ENCODE measurements around the gene ERICH4. TPM values are rescaled to one million over a fixed set of nuclear protein-coding genes. Genes with fewer than 3 reads are reported as not detected.

Gene ERICH4
- total RNA-seq, 4 donors from 2014 or later, result not detected

DNA sequence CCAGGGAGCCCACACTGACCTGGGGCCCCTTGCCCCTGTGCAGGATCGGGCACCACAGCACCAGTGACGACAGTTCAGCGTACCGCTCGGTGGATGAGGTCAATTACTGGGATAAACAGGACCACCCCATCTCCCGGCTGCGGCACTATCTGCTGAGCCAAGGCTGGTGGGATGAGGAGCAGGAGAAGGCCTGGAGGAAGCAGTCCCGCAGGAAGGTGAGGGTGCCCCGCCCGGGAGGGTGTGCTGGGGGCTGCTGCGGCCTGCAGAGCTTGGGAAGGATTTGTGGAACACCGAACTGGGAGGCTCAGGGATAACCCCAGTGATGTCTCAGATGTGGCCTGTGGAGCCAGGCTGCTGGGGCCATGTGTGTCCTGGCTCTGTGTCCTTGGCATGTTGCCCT lies 20.0 kb upstream of the ERICH4 start:
- H3K27ac ChIP-seq (replicated peaks in 1 of 4), result no peak overlapping the region
- H3K36me3 ChIP-seq, result peaks cover 47 to 84% (median 80%) of the 10 kb centered on the region in 4 donors
- no peaks in the 10 kb centered on the region for H3K9me3 ChIP-seq
- peaks cover 32 to 44% (median 33%) of the 10 kb centered on the region in 4 donors for H3K4me1 ChIP-seq
- no peak overlapping the region for H3K4me3 ChIP-seq
- TF ChIP-seq POLR2A (IDR thresholded peaks at IDR 0.05; ENCODE audit: low read depth) (no peak), POLR2AphosphoS5 (IDR thresholded peaks at IDR 0.05) (no peak), EP300 (IDR thresholded peaks at IDR 0.05) (no peak)
- TF ChIP-seq, protein P1, sequence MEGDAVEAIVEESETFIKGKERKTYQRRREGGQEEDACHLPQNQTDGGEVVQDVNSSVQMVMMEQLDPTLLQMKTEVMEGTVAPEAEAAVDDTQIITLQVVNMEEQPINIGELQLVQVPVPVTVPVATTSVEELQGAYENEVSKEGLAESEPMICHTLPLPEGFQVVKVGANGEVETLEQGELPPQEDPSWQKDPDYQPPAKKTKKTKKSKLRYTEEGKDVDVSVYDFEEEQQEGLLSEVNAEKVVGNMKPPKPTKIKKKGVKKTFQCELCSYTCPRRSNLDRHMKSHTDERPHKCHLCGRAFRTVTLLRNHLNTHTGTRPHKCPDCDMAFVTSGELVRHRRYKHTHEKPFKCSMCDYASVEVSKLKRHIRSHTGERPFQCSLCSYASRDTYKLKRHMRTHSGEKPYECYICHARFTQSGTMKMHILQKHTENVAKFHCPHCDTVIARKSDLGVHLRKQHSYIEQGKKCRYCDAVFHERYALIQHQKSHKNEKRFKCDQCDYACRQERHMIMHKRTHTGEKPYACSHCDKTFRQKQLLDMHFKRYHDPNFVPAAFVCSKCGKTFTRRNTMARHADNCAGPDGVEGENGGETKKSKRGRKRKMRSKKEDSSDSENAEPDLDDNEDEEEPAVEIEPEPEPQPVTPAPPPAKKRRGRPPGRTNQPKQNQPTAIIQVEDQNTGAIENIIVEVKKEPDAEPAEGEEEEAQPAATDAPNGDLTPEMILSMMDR (IDR thresholded peaks at IDR 0.05), result no peak
- DNase-seq (ENCODE audit: extremely low spot score), result no peak
- intact Hi-C loops (cut with DNase I), result no loop called here
- no peaks in the 10 kb centered on the region for H3K27me3 ChIP-seq
- WGBS, result 93% methylated on average over 12 of the region's 12 CpGs

DNA sequence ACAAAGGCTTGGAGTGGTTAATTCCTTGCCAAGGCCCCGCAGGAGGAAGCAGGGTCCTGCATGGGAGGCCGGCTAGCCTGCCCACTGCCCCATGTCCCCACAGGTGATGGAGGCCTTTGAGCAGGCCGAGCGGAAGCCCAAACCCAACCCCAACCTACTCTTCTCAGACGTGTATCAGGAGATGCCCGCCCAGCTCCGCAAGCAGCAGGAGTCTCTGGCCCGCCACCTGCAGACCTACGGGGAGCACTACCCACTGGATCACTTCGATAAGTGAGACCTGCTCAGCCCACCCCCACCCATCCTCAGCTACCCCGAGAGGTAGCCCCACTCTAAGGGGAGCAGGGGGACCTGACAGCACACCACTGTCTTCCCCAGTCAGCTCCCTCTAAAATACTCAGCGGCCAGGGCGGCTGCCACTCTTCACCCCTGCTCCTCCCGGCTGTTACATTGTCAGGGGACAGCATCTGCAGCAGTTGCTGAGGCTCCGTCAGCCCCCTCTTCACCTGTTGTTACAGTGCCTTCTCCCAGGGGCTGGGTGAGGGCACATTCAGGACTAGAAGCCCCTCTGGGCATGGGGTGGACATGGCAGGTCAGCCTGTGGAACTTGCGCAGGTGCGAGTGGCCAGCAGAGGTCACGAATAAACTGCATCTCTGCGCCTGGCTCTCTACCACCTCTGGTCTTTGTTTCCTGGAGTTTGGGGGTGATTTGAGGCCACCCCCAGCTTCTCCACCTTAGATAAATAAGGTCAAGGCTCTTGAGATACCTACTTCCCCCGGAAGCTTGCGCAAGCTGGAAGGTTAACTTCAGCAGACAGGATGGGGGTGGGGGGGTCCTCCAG lies 18.4 kb upstream of the ERICH4 start:
- Histone ChIP-seq H3K27me3 (no peaks in the 10 kb centered on the region), H3K9me3 (no peaks in the 10 kb centered on the region), H3K4me3 (no peak overlapping the region), H3K27ac (replicated peaks in 1 of 4) (no peak overlapping the region), H3K4me1 (peaks cover 42 to 56% (median 45%) of the 10 kb centered on the region in 4 donors), H3K36me3 (peaks cover 34 to 72% (median 64%) of the 10 kb centered on the region in 4 donors)
- DNase-seq (ENCODE audit: extremely low spot score), result no peak
- intact Hi-C loops (cut with DNase I), result loop anchor here (5.0 kb wide), 1 partner anchor 72 kb away; the partner anchor contains the start of gene TGFB1
- WGBS, result 86% methylated on average over 17 of the region's 21 CpGs
- TF ChIP-seq POLR2A (IDR thresholded peaks at IDR 0.05; ENCODE audit: low read depth) (no peak), POLR2AphosphoS5 (IDR thresholded peaks at IDR 0.05) (no peak), EP300 (IDR thresholded peaks at IDR 0.05) (no peak)
- TF ChIP-seq, protein P1 (IDR thresholded peaks at IDR 0.05), result no peak

DNA sequence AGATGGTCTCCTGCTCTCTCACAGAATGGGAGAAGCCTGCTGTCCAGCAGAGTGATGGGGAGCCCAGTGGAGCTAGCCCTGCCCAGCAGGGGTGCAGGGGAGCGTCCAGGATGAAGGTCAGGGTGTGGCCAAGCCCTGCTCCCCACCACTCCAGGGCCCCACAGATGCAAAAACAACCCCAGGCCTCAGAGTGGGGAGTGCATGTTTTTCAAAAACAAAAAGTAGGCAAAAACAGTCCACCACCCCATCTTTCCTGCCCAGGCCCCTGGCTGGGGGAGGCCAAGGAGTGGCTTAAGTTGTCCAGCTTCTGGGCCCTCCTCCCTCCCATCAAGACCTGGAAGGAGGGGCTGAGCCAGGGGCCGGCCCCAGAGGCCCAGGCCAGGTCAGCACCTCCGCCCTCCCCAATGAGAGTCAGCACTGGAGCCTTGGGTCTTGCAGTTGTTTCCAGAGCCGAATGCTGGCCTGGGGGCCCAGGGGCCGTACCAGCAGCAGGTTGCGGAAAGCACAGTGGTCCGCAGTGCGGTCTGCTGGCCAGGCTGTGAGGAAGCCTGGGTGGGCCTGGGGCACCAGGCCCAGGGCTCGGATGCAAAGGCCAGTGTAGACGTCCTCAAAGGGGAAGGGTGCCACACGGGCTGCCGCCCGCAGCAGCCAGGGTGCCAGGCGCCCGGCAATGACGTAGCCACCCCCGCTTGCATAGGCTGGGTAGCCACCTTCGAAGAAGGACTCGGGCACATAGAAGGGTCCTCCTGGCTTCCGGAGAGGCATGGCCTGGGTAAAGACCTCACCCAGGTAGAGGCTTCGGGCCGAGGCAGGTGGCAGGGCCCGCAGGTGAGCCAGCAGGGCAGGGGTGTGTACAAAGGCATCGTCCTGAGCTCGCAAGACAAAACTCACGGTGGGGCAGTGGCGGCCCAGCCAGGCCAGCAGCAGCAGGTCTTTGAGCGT lies 17.5 kb upstream of the ERICH4 start:
- TF ChIP-seq, protein P1 (IDR thresholded peaks at IDR 0.05), result no peak
- TF ChIP-seq POLR2A (IDR thresholded peaks at IDR 0.05; ENCODE audit: low read depth) (no peak), EP300 (IDR thresholded peaks at IDR 0.05) (no peak), POLR2AphosphoS5 (IDR thresholded peaks at IDR 0.05) (no peak)
- no peak for DNase-seq (ENCODE audit: extremely low spot score)
- H3K9me3 ChIP-seq, result no peaks in the 10 kb centered on the region
- peaks cover 42 to 56% (median 45%) of the 10 kb centered on the region in 4 donors for H3K4me1 ChIP-seq
- intact Hi-C loops (cut with DNase I), result loop anchor here (5.0 kb wide), 1 partner anchor 73 kb away; the partner anchor contains the start of gene TGFB1
- H3K27ac ChIP-seq (replicated peaks in 1 of 4), result peak overlapping the region in 1 of 4 donors; percentile 82
- H3K27me3 ChIP-seq, result no peaks in the 10 kb centered on the region
- H3K36me3 ChIP-seq, result peaks cover 25 to 66% (median 58%) of the 10 kb centered on the region in 4 donors
- 92% methylated on average over 8 of the region's 28 CpGs for WGBS
- no peak overlapping the region for H3K4me3 ChIP-seq

- Histone ChIP-seq H3K4me3 (peak overlapping the region; percentile 56 to 71 (median 62)), H3K36me3 (peaks cover 30 to 66% (median 55%) of the 10 kb centered on the region in 4 donors), H3K4me1 (peaks cover 45 to 56% (median 48%) of the 10 kb centered on the region in 4 donors), H3K27ac (replicated peaks in 1 of 4) (peak overlapping the region; percentile 82 to 86 (median 86)), H3K9me3 (no peaks in the 10 kb centered on the region), H3K27me3 (no peaks in the 10 kb centered on the region)
- no peak for DNase-seq (ENCODE audit: extremely low spot score)
- WGBS, result 69% methylated on average over 7 of the region's 36 CpGs
- intact Hi-C loops (cut with DNase I), result loop anchor here (5.0 kb wide), 1 partner anchor 74 kb away; the partner anchor contains the start of gene TGFB1
- TF ChIP-seq, protein P1 (IDR thresholded peaks at IDR 0.05), result no peak
- TF ChIP-seq EP300 (IDR thresholded peaks at IDR 0.05), result no peak
- TF ChIP-seq POLR2AphosphoS5 (IDR thresholded peaks at IDR 0.05), result no peak
- no peak for TF ChIP-seq POLR2A (IDR thresholded peaks at IDR 0.05; ENCODE audit: low read depth)
Measured at GRCh38 chr19:41426116-41426841, 16.7 kb upstream of the ERICH4 start.

All from esophagus muscularis mucosa (tissue), 4 donors.